Measurements from ENCODE around the gene CALD1.

GRCh38 chr7:134792968-134793367 lies 13.5 kb downstream of the CALD1 start:
- TF ChIP-seq CTCF (conservative IDR thresholded peaks at IDR 0.05 in 1 of 2, IDR thresholded peaks at IDR 0.05 in 1 of 2; ENCODE audit: extremely low read depth in 1 of 2, insufficient read depth in 1 of 2, low read depth in 1 of 2, low read length in 2 of 2) (no peak), EZH2 (IDR thresholded peaks at IDR 0.05; ENCODE audit: borderline replicate concordance, low read length) (no peak)

Data from mammary epithelial cell (primary cell).